GM18511 (cell line): Measurements from ENCODE around the gene CPEB1.
A peak's percentile ranks its signal among the peaks of the same experiment; 100 is the strongest.
"Not testable (repeated sequence)": the region's sequence is repeated elsewhere in the genome, so short reads cannot be mapped to it uniquely, and the experiment has no call there.

Source experiments
- ATAC-seq: cut with Tn5 transposase; IDR thresholded peaks from one replicate; pipeline ENCODE4 v1.9.1; 2021; ENCODE audit warnings: mild to moderate bottlenecking, moderate library complexity; ENCODE audit not compliant: unreplicated experiment

The CPEB1 gene

DNA sequence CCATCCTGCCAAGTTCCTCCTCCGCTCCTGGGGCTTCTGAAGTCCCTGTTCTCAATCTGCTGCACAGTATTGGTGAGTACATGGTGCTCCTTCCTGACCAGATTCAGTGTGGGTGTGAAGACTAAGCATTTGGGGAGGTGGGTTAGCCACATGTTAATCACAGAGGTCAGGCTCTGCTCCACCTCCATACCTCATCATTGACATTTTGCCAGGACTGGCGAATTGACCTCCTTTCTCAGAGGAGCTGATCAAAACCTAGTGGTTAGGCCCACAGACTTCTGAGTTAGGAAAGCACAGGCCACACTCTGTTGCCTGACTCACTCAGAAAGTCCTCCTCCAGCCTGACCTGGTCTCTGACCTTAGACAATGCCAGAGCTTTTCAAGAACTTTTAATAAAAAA, 98.5 kb downstream of the CPEB1 start:
- no peak for ATAC-seq

DNA sequence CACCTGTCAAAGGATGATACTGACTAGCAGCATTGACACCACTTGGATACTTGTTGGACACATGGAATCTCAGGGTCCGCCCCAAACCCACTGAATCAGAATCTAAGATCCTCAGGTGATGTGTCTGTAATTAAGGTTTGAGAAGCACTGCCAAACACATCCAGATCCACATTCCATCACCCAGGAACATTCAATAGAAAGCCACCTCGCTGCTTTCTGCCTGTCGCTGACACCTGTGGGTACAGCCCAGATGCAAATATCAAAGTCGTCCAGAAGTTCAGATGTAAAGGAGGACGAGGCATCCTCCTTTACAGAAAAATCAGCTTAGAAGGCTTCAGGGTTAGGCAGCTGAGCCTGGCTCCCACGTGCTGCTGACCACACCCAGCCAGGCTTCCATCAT, 101.7 kb downstream of the CPEB1 start:
- no peak for ATAC-seq

DNA sequence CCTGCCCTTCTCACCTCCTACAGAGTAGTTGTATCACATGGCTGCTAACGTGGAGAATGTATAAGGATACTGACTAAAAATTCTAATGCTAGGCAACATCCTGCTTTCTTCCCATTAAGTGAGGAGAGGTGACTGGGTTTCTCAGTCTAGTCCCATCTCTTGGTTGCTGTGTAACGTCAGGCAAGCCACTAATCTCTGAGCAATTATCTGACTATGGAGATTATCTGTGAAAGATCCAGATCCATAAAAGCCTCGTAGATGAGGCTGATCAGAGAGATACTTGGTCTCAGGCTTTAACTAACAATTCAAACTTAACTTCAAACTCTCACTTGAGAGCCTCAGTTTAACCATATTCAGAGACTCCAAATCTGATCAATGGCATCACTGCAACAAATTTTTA, 102.2 kb downstream of the CPEB1 start:
- ATAC-seq, result no peak

DNA sequence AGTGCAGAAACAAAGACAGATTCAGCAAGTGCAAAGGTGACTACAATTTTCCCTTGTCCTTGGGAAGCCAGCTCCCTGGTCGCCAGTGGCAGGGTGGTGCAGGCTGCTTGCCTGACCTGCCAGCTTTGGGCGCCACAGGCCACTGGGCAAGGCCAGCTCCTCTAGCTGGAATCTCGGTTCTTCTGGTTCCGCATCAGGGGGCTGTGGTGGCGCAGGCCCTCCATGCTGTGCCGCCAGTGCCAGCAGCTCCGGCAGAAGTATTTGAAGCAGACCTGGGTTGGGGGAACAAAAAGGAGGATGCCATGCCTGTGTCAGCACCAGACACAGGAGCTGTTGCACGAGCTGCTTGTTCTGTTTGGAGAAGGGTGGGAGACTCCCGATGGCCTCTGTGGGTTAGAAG, 102.7 kb downstream of the CPEB1 start:
- no peak for ATAC-seq

DNA sequence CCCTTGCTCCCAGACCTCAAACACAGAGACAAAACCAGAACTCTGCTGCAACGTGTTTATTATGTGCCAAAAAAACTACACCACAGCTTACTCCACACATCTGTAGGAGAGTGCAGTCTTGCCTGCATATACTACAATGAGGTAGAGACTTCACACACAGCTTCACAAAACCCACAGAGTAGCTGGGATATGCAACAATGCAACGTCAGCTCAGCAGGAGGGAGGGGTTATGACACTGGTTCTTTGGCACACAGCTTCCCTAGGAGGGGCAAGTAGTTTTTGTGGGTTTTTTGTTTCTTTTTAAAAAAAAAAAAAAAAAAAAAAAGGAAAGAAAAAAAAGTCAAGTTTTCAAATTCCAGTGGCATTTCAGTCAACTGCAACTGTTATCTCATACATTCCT, 104.0 kb downstream of the CPEB1 start:
- ATAC-seq, result no peak

DNA sequence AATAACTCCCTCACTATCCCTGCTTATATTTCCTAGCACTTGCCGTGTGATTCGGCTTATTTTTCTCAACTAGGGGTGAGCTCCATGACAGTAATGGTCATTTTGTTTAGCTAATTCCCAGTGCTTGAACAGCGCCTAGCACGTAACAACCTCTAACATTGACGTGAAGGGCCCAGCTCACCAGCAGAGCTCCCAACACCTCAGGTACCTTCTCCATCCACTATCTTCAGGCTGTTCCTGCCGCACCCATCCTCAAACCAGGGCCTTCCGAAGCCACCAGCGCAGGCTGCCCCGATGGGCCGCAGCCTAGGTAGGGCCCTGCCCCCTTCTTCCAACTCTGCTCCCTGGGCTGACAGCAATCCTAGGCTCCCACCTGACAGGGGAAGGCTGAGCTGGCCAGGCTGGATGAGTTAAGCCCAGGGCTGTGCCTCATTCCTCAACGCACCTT, 106.2 kb downstream of the CPEB1 start:
- peak; percentile 19 for ATAC-seq

DNA sequence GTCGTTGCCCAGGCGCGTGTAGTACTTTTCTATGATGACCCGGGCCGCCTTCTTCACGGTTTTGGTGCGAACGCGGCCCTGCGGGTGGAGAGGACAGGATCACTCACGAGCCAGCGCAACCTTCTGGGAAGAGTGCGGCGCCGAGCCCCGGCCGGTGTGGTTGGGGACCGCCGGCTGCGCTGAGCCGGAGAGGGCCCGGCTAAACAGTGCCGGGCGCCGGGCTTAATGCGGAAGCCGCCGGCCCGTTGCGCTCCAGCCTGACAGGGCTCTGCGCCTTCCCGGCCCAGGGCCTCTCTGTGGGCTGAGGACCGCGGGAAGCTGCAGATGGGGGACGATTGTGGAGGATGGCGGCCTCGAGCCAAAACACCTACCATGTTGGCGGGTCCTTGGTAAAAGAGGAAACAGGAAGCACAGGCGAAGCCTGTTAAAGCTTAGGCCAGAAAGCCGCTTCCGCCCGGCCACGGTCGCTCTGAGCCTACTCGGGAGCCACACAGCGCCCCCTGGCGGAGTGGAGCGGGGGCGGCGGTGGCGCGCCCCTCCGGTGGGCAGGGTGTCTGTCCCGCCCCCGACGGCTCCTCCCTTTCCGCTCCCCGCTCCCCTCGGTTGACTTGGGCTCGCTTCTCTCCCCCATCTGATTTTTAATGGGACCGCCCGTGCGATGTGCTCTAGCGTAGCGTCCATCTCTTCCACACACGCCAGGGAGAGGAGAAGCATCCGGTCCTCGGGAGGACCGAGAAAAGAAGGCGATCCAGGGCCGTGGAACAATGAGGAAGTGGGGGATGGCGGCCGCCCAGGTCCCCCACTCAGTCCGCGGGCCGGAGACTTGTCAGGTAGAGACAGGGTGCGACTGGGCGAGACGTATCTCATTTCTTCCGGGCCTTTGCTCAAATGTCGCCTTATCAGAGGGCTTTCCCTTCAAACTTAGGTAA, 106.8 kb downstream of the CPEB1 start, which contains the start of gene RPS17:
Gene RPS17 (minus strand): TSS at position 403 of the 929 bp plus-strand sequence. CDS start 29 bp downstream, at position 374.
- ATAC-seq, result peak; percentile 94

DNA sequence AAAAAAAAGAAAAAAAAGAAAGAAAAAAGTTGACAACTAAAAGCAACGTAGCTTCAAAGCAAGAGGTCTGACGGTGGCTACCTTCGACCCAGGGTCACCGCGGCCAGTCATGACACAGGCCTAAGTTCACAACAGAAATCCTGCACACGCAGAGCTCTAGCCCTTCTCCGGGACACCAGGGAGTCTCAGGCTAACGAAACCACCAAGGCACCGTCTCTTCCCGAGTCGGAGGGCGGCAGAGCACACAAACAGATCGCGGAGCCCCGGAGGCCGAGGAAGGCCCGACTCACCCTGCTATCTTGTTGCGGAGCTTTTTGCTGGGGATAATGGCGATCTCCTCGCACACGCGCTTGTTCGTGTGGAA, 107.5 kb downstream of the CPEB1 start:
- peak; percentile 1 for ATAC-seq

DNA sequence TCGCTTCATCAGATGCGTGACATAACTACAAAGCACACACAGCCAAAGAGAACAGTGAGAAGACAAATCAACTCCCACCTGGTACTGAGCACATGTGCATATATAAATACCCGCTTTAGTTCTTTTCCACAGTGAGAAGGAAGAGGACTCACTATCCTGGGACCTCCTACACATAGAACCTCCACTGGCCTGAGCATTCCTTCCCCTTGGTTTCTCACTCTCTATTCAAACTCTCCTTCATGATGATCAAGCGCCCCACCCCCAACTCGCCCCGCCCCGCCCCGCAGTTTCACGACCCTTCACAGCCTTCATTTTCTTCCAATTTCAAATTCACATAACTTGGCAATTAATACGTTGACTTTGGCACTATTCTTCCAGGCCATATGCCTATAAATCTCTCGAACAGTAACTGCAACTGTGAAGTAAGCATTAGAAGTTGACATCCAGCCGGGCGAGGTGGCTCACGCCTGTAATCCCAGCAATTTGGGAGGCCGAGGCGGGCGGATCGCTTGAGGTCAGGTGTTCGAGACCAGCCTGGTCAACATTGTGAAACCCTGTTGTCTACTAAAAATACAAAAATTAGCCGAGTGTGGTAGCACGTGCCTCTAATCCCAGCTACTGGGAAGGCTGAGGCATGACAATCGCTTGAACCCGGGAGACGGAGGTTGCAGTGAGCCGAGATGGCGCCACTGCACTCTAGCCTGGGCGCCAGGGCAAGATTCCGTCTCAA, 108.0 kb downstream of the CPEB1 start:
- ATAC-seq, result no peak

DNA sequence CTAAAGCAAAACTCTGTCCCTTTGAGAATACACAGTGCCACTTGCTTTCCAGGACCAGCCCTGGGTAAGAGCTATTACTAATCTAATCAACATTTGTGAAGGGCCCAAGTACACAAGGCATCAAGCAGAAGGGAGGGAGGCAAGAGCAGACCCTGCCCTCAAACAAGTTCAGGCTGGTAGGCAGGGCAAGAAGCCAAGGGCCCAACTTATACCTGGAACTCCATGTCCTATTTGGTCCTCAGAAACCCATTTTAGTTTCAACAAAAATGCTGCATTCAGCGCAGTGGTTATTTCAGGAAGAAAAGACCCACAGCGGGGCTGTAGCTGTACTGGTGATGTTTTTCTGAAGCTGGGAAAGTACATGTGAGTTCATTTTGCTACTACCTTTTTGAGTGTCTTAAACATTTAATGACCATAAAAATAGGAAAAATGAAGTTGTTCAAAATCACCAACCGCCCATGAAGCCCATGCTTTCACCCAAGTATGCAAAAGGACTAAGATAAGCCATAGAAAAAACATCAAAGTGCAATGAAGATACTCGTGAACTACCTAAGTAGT, 109.7 kb downstream of the CPEB1 start:
- ATAC-seq, result no peak

DNA sequence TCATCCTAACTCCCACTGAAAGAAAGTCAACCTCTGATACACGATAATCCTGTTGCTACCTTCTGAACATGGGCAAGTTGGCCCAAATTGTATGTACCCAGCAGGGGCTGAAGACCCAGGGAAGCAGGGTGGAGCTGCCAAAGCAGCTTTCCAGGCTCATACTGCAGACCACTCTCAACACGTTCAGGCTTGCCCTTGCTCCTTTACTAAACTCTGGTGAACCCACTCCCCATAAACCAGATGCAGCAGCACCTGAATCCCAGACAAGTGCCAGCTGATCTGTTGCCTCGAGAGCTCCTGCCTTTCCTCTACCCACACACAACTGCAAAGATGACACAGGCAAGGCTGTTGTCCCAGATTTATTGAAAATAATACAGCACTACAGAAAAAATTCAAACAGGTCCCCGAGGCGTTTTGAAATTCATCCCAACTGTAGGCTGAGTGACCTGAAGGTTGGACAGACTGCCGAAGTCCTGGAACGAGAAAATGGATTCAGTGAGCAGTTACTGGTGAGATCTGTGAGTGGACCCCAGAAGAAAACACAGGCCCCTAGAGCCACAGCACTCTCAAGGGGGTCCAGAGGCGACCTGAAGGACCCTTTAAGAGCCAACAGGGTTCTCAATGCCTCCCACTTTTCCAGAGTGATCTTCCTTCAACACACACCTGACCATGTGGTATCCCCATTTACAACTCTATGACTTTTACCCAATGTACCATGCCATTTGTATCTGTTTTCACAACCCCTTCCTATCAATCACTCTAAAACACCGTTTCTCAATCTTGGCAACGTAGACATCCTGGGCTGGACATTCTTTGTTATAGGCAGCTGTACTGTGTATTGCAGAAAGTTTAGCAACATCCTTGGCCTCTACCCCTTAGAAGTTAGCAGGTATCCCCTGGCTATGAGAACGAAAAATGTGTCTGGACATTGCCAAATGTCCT, 110.5 kb downstream of the CPEB1 start:
- no peak for ATAC-seq

DNA sequence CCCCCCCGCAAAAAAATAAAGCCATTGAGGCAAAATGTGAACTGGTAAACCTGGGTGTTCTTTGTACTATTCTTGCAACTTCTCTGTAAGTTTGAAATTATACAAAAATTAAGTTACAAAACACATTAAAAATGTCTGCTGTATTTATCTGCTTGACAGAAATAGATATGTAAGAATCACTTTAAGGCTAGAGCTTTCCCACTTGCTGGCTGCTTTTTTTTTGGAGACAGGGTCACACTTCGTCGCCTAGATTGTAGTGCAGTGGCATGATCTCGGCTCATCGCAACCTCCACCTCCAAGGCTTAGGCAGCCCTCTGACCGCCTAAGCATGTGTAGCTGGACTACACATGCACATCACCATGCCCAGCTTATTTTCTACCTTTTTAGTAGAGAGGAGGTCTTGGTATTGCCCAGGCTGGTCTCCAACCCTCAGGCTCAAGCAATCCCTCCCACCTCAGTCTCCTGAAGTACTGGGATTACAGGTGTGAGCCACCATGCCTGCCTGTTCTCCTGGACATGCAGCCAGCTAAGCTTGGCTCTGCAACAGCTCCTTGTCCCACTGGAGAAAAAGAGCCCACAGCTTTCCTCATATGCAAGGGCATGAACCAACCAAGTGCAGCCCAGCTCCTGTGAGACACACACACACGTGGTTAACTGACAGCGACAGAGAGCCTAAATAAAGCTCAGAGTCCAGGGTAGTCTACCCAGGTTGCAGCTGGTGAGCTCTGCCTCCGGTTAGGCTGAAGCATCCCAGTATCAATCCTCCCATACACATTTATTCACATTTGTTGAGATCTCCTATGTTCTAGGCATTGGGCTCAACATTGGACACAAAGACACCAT, 111.4 kb downstream of the CPEB1 start:
- no peak for ATAC-seq

DNA sequence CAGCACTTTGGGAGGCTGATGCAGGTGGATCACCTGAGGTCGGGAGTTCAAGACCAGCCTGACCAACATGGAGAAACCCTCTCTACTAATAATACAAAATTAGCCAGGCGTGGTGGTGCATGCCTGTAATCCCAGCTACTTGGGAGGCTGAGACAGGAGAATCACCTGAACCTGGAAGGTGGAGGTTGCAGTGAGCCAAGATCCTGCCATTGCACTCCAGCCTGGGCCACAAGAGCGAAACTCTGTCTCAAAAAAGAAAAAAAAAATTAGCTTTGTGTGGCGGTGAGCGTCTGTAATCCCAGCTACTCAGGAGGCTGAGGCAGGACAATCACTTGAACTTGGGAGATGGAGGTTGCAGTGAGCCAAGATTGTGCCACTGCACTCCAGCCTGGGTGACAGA, 112.0 kb downstream of the CPEB1 start:
- not testable (repeated sequence) for ATAC-seq

DNA sequence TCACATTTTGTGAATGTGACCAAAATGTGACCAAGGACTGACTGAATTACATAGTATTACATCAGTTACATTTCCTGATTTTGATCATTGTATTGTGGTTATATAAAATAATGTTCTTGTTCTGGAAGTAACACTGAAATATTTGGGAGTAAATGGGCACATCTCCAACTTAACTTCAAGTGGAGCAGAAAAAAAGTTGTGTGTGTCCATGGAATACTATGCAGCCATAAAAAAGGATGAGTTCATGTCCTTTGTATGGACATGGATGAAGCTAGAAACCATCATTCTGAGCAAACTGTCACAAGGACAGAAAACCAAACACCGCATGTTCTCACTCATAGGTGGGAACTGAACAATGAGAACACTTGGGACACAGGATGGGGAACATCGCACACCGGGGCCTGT, 112.7 kb downstream of the CPEB1 start:
- ATAC-seq, result not testable (repeated sequence)

DNA sequence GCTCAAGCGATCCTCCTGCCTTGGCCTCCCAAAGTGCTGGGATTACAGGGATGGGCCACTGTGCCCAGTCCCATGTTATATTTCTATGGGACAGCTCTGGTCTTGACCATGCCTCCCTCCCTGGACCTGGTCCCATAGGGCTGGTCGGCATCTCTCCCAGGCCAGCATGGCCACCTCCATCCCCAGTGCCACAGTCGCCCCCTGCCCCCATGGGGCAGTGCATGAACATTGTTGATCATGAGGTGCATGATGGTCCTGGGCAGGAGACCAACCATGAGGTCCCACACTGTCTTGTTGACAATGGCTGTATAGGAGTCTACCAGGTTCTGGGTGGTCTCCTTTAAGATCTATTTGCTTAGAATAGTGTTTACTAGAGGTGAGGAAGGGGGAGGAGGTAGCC, 113.4 kb downstream of the CPEB1 start:
- ATAC-seq, result no peak

DNA sequence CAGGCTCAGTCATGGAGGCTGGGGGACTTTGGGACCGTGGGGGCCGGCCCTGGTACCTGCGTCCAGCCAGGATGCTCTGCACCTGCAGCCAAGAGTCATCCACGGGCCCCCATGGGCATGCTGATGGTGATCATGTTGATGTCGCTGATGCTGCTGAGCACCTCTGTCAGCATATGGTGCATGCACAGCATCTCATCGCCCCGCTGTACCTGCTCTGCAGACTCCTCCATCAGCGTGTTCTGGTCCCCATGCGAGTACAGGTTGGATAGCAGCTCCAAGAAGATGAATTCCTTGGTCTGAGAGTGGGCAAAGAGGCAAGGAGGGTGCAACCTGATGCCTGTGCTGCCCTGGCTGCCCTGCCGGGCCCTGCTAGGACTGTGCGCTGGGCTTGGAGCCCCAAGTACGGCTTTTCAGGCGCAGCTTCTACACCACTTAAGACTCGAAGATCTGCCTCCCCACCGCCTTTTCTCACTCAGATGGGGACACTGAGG, 114.1 kb downstream of the CPEB1 start:
- no peak for ATAC-seq

DNA sequence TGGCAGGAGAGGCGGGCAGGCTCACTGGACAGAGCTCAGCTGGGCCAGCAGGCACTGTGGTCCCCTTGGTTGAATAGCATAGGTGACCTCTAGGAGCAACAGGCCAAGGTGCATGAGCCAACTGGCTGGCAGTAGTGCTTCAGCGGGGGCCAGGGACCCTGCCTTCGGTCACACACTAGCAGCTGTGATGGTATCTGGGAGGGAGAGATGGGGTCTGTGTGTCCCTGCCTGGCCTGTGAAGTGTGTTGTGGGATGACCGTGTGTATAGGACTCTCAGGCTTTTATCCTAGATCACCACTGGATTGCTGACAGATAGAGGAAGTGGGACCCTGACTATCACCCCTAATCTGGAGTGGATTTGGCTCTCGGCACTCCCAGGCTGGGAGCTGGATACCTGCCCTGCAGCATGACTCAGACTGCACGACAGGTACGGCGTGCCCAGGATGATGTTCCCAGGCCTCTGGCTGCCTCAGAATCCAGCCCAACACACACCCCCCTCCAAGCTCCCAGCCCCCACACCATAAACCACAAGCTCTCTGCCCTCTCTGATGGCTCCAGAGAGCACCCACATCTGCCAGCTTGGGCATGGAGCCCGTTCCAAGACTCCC, 114.7 kb downstream of the CPEB1 start:
- no peak for ATAC-seq

DNA sequence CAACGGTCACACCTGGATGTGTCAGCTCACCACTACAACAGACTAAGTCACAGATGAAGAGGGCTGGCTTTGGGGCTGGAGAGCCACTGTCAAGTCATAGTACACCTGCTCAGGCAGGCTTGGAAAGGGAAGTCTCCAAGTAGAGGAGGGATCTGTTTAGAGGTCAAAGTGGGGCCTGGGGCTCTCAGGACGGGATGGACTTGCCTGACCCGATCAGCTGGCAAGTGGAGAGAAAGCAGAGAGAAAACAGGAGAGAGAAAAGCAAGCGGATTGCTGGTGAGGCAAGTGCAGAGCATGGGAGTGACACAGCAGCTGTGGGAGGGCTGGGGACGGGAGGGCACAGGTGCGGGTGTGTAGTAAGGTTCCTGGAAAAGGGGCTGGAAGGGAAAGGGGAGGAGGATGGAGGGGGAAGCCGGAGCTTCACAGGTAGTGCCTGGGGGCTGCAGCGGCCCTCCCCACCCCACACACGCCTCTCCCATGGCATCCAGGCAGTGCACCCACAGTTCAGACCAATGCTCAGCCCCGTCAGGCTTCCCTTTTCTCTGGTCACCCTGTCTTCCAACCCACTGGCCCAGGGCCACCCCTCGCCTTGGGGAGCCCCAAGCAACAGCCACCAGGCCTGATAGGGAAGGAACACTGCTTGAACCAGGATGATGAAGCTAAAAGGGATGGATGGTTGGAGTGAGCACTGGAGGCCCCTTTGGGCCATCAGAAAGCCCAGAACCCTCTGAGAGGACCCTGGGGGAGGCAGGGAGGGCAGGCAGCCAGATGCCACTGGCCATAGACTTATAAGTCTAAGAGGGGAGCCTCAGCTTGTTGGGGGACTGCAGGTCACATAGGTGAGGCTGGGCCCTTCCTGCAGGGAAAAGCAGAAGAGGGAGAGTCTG, 115.4 kb downstream of the CPEB1 start:
- no peak for ATAC-seq
